GM12865 (cell line): Measurements from ENCODE around the gene CSNK1E.

Source experiments
- DNase-seq: peaks from one replicate; pipeline ENCODE4 v3.0.0; 2010; ENCODE audit warnings: low read depth
- H3K4me3 ChIP-seq: 2 replicates; pipeline ENCODE4 v1.5.1; 2011; ENCODE audit warnings: mild to moderate bottlenecking, low read depth, low read length, control low read depth
- CTCF ChIP-seq: IDR thresholded peaks from 2 replicates; pipeline ENCODE4 v1.5.1; 2011; ENCODE audit warnings: low read length, control low read depth, low read depth, inconsistent platforms; ENCODE audit not compliant: insufficient read depth; ENCODE audit errors: missing control alignments

Gene CSNK1E

GRCh38 chr22:38314933-38315822 lies 2.1 kb downstream of the CSNK1E start:
- peak overlapping the region; percentile 82 for H3K4me3 ChIP-seq
- TF ChIP-seq CTCF, result no peak
- DNase-seq, result peak; percentile 42

GRCh38 chr22:38314051-38314932 lies 2.9 kb downstream of the CSNK1E start:
- H3K4me3 ChIP-seq, result peak overlapping the region; percentile 82
- peak; percentile 55 for DNase-seq
- TF ChIP-seq CTCF, result no peak

- DNase-seq, result peak; percentile 80
- H3K4me3 ChIP-seq, result peak overlapping the region; percentile 82
- no peak for TF ChIP-seq CTCF
These were observed 3.8 kb downstream of the CSNK1E start for GRCh38 chr22:38313384-38313955.

GRCh38 chr22:38312261-38312800 lies 4.9 kb downstream of the CSNK1E start:
- no peak overlapping the region for H3K4me3 ChIP-seq
- no peak for TF ChIP-seq CTCF

GRCh38 chr22:38311323-38311620 lies 6.0 kb downstream of the CSNK1E start:
- no peak overlapping the region for H3K4me3 ChIP-seq
- TF ChIP-seq CTCF, result no peak
- peak; percentile 81 for DNase-seq

More at GRCh38 chr22:38312261-38312800, 4.9 kb downstream of the CSNK1E start:
- no peak for DNase-seq

GRCh38 chr22:38310518-38311322 lies 6.5 kb downstream of the CSNK1E start:
- DNase-seq, result no peak
- TF ChIP-seq CTCF, result no peak
- no peak overlapping the region for H3K4me3 ChIP-seq
